Fibroblast of gingiva (primary cell): Measurements from ENCODE around the gene SLC38A2.
A peak's percentile ranks its signal among the peaks of the same experiment; 100 is the strongest.
"Not testable (repeated sequence)": the region's sequence is repeated elsewhere in the genome, so short reads cannot be mapped to it uniquely, and the experiment has no call there.

Experiments used
- DNase-seq: peaks from one replicate; pipeline ENCODE4 v3.0.0-alpha.2; 2011; ENCODE audit warnings: low read depth

The SLC38A2 gene

DNA sequence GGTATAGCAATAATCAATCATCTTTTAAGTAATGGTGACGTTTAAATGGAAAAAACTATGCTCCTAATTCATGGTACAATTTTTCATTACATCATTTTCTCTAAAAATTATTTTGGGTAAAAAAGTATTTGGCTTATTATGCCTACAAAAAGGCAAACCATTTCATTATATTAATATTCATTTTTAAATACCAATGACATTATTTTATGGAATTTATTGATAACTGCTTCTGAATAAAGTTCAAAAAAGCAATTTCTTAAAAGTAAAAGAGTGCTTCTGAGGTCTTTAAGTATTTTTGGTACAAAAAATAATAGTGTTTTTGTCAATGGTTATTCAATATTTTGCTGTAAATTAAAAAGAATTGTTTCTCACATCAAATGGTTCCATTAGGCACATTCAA lies 12.2 kb downstream of the SLC38A2 start:
- no peak for DNase-seq

DNA sequence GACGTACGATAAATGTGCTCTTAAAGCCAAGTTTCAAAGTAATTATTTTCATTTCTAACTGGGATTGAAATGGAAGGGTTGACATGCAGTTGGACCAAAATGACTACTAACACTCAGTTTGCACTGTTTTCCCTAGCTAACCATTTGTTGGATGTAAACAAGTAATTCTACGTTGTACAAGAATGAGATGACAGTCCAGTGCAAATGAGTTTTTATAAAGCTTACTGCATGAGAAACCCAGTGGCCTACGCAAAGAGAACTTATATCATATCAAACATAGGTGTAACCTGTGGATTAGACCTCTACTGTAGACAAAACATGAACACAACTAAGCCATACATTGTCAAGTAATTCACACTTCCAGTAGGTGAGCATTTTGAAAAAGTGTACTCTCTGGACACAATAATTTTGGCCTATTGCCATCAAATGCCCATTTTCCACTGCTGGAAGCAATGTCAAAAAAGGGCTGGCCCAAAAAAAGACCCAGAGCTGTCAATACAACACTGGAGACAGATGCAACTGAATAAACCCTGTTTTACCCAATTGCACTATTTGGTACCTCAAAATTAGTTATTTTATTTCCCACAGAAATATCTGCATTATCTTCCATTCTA lies 12.8 kb downstream of the SLC38A2 start:
- DNase-seq, result no peak

DNA sequence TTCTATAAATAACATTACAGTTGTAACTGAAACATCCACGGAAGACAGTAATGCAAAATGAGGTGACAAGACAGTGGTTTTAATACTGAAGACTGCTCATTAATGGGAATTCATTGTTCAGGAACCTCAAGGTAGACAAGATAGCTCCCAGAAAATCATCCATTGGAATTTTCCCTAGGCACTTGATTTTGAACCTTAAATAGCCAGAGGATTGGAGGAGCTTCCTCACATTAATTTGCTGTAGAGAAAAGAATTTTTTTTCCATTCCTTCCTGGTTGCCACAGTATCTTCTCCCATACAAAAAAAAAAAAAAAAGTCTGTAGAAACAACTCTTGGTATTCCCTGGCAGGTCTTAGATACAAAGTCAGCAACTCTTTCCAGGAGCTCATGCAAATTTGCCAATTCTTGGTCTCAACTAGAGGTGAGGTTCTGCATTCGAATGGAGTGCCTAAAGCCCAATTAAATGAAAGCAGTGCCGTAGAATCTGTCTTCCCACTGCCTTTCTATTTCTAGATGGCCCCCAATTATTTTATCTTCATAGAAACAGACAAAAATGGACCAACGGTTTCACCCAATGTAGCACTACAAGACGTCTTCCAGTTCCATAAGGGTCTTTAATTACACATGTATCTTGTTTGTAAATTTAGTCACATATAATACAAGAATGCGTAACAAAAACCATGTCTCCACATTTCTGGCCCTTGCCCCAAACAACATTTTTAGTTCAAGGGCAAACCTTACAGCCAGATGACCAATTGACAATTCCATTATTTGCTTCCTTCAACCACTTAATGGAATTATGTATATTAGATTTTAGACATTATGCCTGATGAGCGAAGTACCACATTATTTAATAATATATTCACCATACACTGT lies 13.5 kb downstream of the SLC38A2 start:
- peak; percentile 32 for DNase-seq

DNA sequence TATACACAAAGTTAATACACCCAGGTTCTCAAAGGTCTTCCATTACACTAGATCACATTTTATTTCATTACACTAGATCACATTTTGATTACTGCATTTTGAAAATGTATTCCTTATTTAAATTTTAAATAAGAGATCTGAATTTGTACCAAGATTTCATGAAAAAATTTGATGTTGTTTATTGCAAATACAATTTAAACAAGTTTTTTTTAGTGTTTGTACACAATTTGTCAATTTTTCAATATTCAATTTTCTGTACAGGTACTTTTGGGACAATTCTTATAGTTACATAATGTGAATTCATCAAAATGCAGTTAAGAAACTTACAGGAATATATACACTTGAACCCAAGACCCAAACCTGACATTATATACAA lies 14.3 kb downstream of the SLC38A2 start:
- DNase-seq, result no peak

DNA sequence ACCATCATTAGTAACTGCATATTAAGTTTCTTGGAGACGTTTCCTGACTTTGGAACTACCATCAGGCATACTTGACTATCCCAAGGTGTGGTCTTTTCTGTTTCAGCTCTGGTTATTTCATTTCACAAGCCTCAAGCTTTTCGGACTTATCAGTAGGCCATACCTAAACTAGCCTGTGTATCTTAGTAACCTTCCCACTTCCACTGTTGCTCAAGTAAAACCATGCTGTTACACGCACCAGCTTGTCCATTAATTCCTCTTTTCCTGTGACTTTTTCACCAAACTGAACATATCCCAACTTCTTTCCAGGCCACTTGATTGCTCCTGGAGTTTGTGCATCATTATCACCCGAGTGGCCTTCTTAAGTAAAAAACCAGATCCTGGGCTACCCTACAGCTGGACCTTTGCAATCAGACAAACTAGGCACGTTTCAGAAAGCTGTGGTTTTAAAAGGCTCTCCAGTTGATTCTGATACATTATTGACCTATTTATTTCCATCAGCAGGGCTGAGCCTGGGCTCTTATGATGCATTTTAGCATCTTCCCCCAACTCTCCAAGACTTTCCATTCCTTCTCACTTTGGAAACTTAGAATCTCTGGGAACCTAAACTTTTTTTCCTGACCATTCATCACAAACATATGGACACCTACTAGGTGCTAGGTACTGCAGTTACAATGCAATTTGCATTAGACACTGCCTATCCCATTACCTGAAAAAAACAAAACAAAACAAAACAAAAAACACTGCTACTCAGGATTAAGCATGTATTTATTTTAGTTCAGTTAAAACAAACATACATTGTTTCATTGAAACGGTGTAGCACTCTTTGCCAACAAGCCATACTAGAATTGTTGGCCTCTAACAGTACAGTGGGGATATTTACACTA lies 14.9 kb downstream of the SLC38A2 start:
- peak; percentile 90 for DNase-seq

DNA sequence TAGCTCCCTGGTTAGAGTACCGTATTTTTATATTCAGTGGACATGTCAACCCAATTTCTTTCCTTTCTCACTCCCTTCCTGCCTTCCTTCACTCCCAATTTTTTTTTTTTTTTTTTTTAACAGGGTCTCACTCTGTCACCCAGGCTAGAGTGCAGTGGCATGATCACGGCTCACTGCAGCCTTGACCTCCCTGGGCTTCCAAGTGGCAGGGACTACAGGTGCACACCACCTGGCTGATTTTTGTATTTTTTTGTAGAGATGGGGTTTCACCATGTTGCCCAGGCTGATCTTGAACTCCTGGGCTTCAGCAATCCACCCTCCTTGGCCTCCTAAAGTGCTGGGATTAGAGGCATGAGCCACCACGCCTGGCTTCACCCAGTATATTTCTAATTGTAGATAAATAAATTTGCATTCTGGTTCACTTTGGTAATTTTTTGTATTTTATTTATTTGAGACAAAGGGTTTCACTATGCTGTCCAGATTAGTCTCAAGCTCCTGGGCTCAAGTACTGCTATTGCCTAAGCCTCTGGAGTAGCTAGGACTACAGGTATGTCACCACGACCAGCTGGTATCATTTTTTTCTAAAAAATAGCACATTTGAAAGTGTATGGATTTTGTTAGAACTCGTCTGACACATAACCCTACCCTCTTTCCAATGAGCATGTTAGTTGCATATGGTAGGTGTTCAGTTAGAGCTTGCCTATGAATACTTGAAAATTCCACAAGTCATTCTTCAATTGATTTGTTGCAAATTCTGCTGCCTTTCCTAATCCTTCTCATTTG lies 15.7 kb downstream of the SLC38A2 start:
- DNase-seq, result no peak

DNA sequence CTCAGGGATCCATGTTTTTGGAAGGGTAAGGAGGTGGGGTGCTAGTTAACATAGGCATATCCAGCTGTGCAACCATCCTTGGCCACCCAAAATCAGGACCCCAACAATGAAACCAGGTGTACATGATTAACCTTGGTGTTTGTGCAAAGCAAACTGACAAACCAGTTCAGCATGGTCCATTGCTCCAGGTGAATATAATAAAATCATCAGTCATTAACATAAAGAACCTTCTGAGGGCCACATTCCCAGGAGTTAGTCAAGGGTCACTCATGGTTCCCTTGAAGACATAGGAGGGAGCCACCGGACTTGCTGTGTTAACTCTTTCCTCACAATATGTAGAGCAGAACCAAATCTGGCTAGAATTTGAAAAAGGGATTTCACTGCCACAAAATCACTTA lies 17.8 kb downstream of the SLC38A2 start:
- no peak for DNase-seq

DNA sequence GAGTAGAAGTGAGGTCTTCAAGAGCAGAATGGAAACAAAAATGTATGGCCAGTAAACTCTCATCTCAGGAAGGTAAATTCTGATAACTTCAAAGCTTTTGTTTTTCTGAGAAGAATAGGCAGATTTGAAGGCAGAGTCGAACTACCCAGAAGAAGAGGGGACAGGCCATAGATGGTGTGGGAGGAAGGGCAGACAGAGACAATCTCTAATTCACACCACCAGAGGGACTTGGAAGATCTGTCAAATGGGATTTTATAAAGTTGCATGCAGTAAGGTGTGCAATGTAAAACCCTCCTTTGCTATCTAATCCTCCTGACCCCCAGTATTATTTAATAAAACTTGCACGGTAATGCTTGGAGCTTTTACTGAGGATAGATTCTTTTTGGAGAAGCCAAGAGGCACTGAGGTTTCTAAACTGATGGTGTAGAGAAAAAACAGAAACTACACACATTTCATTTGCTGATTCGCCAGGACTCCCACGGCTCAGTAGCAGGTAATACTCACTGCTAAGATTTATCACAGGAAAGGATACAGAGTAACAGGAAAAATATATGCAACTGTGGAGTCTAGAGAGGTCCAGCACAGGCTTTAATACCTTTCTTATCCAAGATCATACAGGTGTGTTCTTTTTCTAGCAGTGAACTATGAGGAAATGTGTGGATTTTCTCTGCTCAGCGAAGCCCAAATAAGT lies 18.3 kb downstream of the SLC38A2 start:
- DNase-seq, result no peak

DNA sequence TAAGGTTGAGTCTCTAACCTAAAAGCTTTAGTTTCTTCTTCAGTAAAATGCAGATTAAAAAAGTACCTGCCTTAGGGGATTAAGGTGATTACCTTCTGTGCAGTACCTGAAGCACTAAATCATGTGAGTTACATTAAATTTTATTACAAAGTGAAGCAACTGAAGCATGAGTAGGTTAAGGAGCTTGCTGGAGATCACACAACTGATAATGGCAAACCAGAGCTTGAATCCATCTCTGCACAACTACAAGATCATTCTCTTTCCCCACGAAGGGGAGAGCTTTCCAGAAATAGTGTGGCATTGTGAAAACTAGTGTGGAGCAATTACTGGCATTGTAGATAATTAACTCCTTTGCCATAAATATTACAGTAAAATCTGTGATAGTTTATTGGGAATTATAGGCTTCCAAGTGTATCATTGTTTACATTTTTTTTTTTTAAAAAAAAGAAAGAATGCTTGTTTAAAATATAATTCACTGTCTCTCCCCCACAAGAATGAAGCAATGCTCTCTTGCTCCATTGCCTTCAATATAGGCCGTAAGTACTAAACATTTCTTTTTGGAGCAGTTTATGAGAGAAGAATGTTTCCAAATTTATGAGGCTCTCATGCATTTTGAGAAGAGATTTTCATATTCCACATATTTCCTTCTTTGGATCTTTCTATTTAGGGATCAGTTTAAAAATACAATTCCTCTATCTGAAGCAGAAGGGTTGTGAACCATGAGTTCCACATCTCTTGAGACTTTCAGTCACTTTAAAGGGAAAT lies 20.5 kb downstream of the SLC38A2 start:
- peak; percentile 68 for DNase-seq

DNA sequence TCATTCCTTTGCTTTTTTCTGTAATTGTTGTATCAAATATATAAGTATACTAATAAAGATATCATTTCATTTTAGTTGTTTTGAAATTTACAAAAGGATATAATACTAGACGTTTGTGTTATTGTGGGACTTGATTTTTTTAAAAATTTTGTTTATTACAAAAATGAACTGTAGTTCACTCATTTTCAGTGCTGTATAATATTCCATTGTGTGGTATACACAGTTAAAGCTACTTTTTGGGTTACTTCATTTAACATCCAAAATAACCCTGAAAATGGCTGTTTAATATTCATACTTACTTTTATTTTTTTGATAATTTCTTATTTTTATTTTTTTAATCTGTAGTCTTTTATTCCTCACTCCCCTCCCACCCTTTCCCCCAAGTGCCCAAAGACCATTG lies 21.4 kb downstream of the SLC38A2 start:
- no peak for DNase-seq

DNA sequence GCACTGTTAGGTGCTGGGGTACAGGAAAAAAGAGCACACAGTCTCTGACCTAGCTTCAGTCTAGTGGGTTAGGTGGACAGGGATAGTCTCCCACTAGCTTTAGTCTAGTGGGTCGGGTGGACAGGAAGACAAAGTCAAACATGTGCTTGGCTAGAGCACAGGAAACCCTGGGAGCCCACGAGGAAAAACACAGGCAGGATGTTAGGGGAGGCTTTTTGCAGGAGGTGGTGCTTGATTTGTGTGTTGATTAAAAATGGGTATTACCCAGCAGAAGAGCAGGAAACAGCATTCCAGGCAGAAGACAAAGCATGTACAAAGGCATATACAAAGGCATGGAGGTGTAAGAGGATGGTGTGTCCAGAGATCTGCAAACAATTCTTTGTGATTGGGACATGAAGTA lies 23.3 kb downstream of the SLC38A2 start:
- DNase-seq, result no peak

DNA sequence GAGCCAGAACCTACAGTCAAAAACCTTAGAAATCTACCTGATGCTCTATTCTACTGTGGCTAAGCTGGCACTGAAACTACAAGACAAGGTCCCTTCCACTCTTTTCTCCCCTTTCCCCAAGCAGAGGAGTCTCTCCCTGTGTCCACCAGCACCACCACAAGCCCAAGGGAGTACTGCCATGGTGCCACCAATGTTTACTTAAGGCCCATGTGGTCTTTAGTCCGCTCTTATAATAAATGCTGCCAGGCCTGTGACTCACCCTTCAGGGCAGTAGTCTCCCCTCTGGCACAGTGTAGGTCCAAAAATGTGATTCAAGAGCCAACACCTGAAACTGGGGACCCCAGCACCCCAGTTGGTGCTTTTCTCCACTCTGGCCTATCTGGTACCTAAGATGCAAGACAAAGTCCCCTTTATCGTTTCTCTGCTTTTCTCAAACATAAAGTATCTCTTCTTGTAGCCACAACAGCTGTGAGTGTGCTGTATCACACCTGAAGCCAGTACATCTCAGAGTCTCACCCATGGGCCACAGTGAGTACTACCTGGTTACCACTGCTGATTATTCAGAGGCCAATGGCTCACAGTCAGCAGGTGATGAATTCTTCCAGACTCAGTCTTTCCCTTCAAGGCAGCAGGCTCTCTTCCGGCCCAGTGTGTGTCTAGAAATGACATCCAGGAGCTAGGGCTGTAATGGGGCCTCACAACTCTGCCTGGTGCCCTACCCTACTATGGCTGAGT lies 29.3 kb downstream of the SLC38A2 start:
- no peak for DNase-seq

DNA sequence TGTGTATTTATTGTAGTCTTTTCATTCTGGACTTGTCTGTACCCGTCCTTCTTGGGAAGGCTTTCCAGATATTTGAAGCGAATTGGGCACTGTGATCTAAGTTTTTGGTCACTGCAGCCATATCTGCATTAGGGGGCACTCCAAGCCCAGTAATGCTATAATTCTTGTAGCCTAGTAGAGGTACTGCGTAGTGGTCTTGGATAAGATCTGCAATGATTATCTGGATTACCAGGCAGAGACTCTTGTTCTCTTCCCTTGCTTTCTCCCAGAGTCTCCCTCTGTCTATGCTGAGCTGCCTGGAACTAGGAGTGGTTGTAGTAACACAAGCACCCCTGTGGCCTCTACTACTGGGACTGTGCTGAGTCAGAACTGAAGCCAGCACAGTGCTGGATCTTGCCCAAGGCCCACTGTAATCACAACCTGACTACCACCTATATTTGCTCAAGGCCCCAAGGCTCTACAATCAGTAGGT lies 30.0 kb downstream of the SLC38A2 start:
- DNase-seq, result peak; percentile 38

DNA sequence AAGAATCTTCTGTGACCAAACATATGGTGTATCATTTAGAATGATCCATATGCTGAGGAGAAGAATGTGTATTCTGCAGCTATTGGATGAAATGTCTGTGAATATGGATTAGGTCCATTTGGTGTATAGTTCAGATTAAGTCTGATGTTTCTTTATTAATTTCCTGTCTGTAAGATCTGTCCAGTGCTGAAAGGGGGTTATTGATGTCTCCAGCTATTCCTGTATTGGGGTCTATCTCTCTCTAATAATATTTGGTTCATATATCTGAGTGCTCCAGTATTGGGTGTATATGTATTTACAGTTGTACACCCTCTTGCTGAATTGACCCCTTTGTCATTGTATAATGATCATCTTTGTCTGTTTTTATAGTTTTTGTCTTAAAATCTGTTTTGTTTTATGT lies 33.5 kb downstream of the SLC38A2 start:
- DNase-seq, result no peak

DNA sequence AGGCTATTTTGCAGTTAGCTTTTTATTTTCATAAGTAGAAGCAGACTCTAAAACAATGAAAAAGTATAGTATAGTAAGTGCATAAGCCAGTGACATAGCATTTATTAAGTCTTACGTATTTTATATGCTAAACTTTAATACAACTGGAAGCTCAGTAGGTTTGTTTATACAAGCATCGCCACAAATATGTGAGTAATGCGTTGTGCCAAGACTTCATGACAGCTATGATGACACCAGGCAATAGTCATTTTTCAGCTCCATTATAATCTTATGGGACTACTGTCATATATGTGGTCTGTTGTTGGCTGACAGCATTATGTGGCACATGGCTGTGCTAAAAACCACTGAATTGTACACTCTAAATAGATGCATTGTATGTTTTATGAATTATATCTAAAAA lies 40.3 kb downstream of the SLC38A2 start:
- DNase-seq, result peak; percentile 70

DNA sequence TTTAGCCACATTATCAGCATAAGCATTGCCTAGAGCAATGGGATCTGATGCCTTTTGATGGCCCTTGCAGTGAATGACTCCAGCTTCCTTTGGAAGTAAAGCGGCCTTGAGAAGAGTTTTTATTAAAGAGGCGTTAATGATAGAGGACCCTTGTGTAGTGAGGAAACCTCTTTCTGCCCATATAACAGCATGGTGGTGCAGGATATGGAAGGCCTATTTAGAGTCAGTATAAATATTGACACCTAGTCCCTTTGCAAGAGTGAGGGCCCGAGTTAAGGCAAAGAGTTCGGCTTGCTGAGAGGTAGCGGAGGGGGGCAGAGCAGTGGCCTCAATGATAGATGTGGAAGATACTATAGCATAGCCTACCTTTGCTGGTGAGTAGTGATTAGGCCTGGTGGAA lies 47.5 kb downstream of the SLC38A2 start:
- DNase-seq, result not testable (repeated sequence)

DNA sequence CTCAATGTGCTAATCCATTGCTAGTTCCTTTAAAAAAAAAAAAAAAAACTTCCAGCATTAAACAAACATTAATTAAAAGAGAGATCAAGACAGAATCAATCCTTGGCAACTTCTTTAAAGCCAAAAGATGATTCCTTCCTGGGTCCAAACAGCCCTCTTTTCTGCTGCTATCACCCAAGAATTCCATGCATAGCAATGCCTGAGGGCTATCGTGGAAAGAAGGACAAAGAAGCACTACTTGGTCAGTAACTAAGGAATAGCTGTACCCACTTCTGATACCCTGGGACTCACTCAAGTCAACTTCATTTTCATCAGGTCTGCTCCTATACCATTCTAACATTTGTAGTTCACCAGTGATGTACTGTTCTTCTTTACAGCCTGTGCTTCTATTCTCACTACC lies 51.8 kb downstream of the SLC38A2 start:
- DNase-seq, result no peak

DNA sequence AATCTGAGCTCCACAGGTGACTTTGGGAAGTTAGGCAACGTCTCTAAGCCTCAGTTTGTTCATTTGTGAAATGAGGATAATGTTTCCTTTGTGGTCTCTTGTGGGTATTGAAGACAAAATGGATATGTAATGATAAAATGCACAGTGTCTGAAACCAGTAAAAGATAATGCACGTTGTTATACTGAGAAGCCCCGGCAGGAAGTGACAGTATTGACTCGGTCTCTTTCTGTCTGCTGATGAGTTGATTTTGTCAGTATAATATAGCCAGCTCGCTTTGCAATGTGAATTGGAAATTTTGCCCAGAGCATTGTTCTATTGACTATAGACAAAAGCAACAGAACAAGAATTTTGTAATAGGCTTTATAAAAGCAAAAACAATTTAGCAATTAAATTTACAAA lies 54.5 kb downstream of the SLC38A2 start:
- no peak for DNase-seq
